Measurements from ENCODE around the gene ASCL5.

DNA sequence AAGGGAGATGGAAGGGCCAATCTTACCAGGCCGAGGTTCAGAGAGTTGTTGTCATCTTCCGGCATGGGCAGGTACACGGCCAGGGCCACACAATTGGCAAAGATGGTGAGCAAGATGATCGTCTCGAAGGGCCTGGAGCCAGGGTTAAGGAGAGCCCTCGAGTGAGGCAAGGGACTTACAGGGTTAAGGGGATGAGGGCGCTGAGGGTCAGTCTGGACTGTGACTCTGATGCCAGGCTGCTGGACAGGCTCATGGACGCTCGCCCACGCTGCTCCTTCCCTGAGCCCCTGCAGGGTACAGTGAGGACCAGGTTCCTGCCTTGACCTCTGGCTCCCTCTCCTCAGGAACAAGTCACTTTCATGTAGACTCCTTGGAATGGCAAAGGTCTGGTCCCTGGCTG is 16.8 kb downstream of the ASCL5 start:
- no peak for TF ChIP-seq ZNF274 (IDR thresholded peaks at IDR 0.05; ENCODE audit: low read depth, low read length)
- TF ChIP-seq SUZ12 (IDR thresholded peaks at IDR 0.05; ENCODE audit: extremely low read depth, insufficient read depth, insufficient read length), result no peak
